Pons (tissue), 1 donor: ENCODE measurements around the gene JADE3.

Source experiments
- DNase-seq: peaks from one replicate; pipeline ENCODE4 v3.0.0-alpha.2; 2016; ENCODE audit warnings: low spot score

Gene JADE3

DNA sequence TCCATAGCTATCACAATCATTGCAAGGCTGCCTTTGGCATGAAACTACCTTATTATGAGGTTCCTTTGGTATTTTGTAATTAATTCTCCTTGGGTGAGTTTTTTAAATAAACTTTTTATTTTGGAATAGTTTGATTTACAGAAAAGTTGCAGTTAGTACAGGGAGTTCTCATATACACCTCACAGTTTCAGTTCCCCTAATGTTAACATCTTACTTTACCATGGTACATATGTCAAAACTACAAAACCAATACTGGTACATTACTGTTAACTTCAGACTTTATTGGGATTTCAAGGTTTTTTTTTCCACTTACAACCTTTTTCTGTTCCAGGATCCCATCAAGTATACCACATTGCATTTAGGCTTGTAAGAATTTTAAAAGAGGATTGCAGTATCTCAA, 114.0 kb downstream of the JADE3 start:
- DNase-seq: no peak

DNA sequence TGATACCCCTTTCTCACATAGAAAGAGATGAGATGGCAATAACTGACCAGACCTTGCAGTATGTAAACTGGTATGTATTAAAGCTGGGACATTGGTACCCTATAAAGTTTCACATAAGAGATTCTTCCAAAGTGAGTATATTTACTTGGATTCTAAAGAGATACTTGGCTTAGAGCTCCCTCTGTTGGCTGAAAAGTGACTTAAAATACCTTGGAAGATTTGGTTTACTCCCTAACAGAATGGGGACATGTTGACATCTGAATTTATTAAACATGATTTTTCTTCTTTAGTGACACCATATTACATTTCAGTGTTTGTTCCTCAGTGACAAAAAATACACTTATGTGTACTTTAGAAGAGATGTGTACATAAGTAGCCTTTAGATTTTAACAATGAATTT, 118.1 kb downstream of the JADE3 start:
- DNase-seq: peak; percentile 87

DNA sequence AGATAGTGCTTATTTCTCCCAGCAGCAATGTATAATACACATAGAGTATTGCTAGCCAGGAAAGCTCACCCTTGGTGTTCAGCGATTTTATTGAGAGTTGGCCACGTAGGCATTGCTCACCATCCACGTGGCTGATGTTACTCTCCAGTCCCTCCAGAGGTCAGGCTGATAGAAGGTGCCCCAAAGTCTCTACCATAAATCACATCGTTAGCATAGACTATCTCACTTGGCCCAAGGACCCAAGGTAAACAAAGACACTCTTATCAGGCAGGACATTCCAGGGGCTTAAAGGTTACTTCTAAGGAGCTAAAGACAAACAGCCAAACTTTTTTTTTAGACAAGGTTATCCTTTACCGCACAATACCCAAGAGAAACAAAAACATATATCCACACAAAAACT, 135.8 kb downstream of the JADE3 start:
- no peak for DNase-seq

DNA sequence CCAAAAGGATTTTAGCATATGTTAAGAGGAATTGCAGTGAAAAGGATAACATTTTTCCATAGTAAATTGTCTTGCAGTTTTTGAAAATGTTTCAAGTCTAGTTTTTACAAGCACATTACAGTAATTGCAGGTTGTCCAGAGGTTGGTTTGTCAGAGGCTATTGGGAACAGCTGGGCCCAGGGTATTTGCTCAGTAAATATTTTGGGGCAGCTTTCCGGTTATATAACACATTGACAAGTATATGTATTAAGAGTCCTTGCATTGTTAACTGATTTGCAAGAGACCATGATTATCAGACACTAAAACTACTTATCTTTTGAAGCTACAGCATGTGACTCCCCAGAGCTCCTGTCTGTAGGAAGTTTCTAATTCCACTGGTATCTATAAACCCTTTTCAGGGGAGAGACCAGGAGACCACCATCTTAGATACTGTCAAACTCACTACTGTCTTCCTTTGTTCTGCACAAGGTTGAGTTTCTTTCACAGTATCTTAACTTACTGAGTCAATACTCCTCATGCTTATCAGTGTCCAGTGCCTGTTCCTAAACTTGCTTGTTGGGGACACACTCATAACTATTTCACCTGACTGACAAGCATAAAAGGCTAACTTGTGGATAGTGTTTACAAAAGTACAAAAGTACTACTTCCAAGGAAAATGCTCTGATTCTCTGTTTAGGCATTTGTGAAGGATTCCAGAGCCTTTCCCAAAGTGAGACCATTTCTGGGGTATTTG, 147.1 kb downstream of the JADE3 start:
- no peak for DNase-seq

DNA sequence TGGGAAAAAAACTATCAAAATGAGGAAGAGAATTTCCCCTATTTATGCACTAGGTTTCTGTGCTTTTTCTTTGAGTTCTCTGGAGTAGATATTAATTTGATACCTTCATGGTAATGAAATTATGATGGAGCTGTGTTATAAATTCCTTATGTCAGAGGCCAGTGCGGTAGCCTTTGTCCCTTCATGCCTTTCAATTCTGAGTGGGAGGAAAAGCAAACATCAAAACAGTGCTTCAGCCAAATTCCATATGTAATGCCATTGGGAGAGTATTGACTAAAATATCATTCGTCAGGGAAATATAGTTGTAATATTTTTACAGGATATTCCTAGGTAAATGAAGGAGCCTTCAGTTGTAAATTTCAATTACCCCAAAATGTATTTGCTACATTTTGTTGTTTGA, 148.5 kb downstream of the JADE3 start:
- no peak for DNase-seq

DNA sequence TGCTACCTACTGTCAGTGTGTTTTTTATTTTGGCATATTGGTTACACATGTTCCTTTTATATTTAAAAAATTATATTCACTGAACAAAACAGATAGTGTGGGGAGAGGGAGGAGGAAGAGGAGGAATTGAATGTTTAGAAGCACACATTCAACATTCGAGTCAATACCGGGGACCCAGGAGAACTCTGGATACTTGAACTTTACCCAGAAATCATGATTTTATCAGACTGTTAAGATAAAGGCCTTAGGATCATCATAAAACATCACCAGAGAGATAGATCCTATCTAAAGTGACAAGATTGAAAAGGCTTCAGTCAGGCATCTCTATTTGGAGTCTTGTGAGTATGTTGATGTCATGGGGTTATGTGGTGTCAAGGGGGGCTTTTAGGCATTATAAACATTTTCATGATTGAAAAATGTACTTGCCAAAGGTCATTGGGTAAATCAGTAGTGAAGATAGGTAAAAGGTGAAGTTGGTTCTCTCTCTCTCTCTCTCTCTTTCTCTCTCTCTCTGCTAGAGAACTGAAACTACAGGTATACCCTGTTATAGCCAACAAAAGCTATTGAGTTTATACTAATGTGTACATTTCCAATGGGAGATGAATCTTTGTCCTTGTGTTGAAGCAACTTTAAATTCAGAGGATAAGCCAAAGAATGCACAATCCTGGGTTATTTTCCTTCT, 149.2 kb downstream of the JADE3 start:
- DNase-seq: no peak

DNA sequence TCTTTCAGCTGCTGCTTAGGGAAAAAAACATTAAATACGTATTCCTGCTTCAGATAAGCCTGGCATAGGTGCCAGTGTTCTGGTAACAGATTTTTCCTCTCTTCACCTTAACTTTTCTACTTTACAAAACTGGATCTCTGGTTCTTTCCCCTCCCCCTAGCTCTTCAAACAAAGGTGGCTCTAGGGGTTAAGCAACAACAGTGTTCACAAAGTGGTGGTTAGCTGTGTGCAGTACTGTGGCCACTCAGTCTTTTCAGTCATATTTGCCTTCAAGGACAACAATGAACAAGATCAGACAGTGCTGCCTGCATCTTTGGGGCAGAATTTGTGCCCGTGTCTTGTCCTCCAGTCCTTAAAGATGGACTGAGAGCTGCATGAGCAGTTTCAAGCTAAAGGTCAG, 151.0 kb downstream of the JADE3 start:
- DNase-seq: no peak

DNA sequence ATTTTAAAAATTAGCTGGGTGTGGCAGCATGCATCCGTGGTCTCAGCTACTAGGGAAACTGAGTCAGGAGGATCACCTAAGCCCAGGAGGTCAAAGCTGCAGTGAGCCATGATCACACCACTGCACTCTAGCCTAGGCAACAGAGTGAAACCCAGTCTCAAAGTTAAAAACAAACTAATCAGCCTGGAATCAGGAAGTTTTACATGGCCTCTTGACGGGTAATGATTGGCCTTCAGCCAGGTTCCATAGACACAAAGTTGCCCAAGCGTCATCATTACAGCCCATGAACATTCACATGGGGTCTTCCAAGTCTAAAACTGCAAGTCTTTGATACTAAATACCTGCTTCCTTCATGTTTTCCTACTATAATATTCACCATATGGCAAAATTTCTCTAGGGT, 156.0 kb downstream of the JADE3 start:
- no peak for DNase-seq

DNA sequence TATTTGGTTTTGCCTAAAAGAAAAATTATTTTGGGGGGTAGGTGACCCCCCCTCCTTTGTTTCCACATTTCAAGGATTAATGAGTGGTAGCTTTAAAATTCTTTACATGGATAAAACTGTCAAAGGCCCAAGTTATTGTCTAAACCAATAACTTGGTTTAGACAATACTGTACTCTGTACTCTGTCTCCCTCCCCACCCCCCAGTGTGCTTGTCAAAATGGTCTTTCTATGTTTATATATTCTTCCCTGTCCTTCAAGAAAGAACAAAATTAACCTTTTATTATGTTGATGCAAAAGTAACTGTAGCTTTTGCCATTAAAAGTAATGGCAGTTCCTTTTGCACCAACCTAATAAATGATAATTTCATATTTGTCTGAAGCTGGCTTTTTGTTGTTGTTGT, 156.5 kb downstream of the JADE3 start:
- DNase-seq: no peak

DNA sequence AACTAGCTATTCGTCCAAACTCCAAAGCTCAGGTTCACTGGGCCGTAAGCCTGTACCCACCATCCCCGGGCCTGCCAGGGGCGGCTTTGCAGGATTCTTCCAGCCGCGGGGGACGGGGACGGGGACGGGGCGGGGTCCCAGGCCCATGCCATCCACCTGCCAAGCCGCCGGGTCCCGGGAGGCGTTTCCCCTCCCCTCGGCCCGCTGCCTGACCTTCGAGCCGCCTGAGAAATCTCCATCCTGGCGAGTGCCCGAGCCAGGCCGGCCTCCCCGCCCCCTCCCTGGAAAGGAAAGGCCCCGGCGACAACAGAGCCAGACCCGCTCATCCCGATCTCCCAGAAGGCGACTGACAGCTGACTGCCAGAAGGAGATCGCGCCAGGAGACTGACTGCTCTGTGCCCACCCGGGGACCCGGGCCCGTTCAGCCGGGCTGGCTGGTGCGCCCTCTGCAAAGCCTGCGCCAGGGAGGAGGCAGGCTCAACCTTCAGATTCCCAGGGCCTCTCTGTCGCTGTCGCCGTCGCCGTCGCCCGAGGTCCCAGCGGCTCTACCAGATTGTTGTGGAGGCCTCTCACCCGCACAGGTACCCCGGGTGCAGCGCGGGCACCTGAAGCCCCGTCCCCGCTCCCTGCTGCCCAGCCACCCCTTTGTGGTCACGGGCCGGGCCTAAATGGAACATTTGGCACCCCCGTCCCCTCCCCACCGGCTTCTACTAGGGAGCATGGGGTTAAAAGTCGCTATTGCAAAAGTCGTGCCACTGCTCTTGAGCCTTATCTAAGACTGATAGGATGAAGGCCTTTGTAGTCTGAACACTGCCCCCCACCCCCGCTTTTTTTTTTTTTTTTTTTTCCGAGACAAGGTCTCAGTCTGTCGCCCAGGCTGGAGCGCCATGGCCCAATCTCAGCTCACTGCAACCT, 166.2 kb downstream of the JADE3 start, which contains the start of gene RGN:
TSS of gene RGN (plus strand) at position 315 of the 915 bp plus-strand sequence. CDS start 2,702 bp downstream, outside the sequence.
- no peak for DNase-seq

DNA sequence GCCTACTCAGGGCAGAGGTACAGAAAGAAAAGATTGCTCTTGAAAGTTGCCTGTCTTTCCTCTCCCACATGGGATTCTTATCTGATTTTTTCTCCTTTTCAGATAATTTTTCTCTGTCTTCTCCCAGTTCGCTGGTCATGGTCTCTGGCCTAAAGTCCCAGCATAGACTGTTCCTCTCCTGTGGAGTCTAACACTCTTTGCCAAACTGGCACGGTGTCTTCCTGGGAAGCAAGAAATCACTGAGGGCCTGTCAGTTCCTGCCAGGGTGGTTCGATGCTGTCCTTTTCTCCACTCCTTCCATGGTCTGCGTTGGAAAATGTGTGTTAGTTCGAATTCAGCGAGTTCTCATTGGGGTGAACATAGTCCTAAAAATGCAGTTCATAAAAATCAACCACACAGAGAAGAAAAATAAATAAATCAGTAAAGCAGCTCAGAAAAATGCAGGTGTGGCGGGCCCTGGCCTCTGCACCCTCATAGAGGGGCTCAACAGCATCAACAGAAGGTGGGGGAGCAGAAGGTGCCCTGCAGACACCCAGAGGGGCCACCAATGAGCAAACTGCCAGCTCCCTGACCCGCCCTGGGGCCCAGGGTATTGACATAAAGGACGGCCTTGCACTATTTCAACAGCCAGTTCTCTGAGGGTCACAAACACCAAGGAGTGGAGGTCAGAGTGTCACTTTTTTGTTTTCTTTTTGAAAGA, 168.1 kb downstream of the JADE3 start:
- DNase-seq: no peak

DNA sequence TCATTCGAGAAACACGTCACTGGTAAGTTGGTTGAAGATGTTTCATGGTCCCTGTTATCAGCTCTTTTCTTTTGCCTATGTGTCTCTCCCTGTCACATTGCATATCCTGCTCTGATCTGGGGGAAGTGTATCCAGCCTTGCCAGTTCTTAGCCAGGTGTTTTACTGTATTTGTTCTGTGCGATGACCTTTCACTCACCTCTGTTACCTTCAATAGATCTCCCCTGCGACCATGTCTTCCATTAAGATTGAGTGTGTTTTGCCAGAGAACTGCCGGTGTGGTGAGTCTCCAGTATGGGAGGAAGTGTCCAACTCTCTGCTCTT, 168.7 kb downstream of the JADE3 start:
- no peak for DNase-seq

DNA sequence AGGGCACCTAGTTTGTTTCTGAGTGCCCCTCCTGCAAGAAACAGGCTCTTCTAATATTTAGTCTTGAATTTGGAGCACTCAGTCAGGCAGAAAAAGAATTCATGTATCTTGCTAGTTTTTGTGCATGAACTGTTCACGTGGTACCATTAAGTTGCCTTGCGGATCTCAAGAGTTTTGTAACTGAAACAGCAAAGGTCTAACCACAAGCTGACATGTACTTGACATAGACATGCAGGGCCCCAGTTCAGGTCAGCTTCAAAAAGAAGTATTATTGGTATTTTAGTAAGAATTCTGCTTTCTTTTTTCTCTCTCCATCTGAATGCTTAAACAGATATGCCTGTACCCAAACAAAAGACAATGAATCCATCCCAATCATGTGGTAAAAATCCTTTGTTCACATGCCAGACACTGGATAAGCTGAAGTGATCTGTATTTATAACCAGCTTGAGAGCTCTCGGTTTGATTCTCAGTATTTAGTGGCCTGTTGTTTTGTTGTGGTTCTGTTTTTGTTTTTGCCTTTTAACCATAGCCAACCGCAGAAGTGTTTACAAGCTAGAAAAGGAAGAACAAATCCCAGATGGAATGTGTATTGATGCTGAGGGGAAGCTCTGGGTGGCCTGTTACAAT, 179.0 kb downstream of the JADE3 start:
- DNase-seq: peak; percentile 77

DNA sequence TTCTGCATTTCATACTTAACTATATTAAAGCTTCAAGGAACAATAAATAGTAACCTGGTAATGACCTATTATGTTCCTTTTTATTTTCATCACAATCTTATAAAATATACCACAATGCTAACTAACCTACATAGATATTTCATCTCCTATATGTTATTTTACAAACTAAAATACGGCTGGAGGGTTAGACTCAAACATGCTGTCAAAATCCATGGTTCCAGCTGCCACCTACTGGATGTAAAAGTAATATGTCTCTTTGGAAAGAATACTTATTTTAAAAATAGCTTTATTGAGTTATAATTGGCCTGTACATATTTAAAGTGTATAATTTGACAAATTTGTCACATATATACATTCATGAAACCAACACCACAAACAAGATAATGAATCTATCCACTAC, 181.0 kb downstream of the JADE3 start:
- peak; percentile 40 for DNase-seq

DNA sequence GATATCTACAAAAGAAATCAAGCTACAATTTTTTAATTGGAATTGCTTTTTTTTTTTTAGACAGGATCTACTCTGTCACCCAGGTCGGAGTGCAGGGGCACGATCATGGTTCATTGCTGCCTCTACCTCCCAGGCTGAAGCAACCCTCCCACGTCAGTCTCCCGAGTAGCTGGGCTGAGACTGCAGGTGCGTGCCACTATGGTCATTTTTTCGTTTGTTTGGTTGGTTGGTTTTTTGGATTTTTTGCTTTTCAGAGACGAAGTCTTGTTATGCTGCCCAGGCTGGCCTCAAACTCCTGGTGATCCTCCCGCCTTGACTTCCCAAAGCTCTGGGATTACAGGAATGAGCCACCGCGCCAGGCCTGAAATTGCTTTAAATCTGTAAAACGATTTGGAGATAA, 181.6 kb downstream of the JADE3 start:
- no peak for DNase-seq

DNA sequence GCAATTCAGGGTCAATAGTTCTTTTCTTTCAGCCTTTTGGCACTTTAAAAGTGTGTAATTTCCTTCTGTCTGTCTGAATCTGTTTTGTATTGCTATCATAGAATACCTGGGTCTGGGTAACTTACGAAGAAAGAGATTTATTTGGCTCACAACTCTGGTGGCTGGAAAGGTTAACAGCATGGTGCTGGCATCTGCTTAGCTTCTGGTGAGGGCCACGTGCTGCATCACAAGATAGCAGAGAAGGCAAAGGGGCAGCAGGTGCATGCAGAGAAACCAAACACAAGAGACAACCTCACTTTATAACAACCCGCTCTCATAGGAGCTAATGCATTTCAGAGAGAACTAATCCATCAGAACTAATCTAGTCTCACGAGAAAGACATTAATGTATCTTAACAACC, 184.8 kb downstream of the JADE3 start:
- DNase-seq: no peak

DNA sequence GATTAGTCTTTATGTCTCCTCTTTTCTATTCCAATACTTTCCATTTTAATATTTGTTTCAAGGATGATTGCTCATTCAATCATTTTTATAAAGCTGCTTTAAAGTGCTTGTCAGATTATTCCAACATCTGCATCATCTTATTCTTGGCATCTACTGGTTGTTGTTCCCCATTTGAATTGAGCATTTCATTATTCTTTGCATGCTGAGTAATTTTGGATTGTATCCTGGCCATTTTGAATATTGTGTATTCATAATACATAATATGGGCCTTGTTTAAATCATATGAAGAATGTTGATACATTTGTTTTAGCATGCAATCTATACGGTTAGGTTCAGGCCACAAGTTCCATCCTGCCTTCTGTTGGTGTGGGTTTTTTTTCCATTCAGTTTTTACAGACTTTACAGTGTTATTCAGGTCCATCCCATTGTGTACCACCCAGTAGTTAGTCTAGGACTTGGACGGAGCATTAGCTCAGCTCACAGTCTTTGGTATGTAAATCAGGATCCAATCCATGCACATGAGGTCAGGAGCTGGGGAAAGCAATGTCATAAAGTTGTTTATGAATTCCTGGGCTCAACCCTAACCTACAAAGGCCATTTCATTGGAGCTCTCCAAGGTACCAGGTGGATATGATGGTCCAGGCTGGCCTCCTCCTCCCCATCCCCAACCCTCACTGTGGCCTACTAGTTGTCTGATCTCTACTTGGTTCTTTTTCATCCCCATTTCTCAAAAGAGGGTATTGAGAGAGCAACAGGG, 186.3 kb downstream of the JADE3 start:
- DNase-seq: no peak

DNA sequence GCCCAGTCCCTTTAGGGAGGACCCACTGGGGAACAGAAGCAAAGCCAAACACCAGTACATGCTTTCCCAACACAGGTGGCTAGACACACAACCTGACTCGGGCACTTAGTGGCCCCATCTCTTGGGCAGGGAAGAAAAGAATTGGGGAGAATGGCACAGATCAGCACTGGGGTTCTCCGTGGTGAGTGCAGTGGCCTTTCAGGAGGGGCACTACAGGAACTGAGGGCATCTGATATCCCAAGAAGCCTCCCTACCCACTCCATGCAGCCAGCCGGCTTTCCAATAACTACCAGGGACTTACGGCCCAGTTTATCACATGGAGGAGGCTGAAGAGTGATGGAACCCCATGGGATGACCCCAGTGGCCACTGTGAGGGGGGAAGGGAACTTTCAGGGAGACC, 189.0 kb downstream of the JADE3 start:
- DNase-seq: no peak
